Stimulated activated CD4-positive, alpha-beta T cell treated with anti-CD3 and anti-CD28 coated beads, Interleukin-15, amount 100 ng/mL, for 48 hours (primary cell): ENCODE measurements around the gene FLOT2.
A peak's percentile ranks its signal among the peaks of the same experiment; 100 is the strongest.
"Not testable (repeated sequence)": the region's sequence is repeated elsewhere in the genome, so short reads cannot be mapped to it uniquely, and the experiment has no call there.

Source experiments
- DNase-seq, 2 donors: peaks; one replicate each; pipeline ENCODE4 v3.0.0-alpha.2; 2020; ENCODE audit warnings: low read depth in 2 of 2

FLOT2 gene

DNA sequence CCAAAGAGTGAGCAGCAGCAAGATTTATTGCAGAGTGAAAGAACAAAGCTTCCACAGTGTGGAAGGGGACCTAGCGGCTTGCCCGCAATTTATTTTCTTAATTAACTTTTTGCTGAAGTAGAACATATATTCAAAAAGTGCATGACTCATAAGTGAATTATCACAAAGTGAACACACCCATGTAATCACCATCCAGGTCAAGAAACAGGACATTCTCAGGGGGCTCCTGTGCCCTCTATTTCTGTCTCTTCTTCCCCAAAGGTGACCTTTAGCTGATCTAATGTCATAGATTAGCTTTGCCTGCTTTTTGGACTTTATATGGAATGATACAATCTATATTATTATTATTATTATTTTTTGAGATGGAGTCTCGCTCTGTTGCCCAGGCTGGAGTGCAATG is 22.8 kb downstream of the FLOT2 start:
- no peak for DNase-seq

DNA sequence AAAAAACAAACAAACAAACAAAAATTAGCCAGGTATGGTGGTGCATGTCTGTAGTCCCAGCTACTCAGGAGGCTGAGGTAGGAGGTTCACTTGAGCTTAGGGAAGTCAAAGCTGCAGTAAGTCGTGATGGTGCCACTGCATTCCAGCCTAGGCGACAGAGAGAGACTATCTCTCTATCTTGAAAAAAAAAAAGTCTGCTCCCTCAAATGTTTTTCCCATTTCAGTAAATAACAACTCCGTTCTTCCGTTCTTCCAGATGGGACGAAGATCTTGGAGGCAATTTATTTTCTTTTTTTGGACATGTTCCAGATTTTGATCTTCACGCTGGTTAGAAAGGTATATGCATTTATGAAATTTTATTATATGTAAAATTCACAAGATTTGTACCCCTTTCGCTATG is 23.7 kb downstream of the FLOT2 start:
- DNase-seq = no peak

- DNase-seq = peak; percentile 21 to 22
Measured at GRCh38 chr17:28871056-28871579, 26.4 kb downstream of the FLOT2 start.

DNA sequence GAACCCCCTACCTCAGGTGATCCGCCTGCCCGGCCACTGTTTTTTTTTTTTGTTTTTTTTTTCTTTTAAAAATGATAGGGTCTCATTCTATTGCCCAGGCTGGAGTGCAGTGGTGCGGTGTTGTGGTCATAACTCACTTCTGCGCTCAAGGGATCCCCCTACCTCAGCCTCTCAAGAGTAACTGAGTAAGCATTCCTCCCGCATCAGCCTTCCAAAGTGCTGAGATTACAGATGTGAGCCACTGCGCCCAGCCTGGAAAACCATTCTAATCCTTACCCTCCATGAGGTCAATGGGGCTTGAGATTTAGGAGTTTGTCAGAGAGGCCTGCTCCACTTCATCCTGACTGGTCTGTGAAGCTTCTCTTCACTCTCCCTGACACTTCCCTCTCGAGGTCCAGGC is 30.3 kb downstream of the FLOT2 start:
- no peak for DNase-seq

DNA sequence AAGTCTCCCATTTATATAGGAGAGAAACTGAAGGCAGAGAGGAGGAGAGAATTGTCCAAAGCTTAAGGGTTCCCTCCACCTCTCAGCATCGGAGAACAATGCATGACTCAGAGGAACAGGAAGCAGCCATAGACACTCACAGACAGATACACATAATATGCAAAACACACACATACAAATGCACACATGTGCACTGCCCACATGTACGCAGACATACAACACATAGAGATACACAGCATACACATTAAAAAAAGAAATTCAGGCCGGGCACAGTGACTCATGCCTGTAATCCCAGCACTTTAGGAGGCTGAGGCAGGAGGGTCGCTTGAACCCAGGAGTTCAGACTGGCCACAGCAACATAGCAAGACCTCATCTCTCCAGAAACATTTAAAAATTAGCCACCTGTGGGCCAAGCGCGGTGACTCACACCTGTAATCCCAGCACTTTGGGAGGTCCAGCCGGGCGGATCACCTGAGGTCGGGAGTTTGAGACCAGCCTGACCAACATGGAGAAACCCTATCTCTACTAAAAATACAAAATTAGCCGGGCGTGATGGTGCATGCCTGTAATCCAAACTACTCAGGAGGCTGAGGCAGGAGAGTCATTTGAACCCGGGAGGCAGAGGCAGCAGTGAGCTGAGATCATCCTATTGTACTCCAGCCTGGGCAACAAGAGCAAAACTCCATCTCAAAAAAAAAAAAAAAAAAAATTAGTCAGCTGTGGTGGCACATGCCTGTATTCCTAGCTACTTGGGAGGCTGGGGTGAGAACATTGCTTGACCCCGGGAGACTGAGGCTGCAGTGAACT is 31.4 kb downstream of the FLOT2 start:
- DNase-seq = no peak

- DNase-seq = no peak
Measured at GRCh38 chr17:28864991-28865849, 32.3 kb downstream of the FLOT2 start.

DNA sequence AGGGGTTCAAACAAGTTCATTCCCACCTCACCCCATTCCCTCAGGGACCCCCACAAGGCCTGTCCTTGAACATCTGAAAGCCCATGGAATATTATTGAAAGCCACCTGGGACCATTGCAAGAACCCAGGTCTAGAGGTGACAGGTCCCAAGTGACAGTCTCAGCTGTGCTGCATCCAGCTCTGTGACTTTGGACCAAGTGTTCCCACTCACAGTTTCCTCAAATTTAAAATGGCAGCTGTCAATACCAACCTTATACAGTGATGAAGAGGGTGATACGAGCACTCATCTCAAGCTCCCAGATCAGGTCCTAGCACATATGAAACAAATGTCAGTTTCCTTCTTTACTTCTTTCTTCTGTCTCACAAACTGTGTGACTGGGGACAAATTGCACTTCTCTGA is 33.6 kb downstream of the FLOT2 start:
- DNase-seq = no peak

- DNase-seq = no peak
Measured at GRCh38 chr17:28862561-28862960, 35.0 kb downstream of the FLOT2 start.

- no peak for DNase-seq
Measured at GRCh38 chr17:28861393-28862203, 35.9 kb downstream of the FLOT2 start.

GRCh38 chr17:28860363-28860808 is 37.1 kb downstream of the FLOT2 start:
- no peak for DNase-seq

DNA sequence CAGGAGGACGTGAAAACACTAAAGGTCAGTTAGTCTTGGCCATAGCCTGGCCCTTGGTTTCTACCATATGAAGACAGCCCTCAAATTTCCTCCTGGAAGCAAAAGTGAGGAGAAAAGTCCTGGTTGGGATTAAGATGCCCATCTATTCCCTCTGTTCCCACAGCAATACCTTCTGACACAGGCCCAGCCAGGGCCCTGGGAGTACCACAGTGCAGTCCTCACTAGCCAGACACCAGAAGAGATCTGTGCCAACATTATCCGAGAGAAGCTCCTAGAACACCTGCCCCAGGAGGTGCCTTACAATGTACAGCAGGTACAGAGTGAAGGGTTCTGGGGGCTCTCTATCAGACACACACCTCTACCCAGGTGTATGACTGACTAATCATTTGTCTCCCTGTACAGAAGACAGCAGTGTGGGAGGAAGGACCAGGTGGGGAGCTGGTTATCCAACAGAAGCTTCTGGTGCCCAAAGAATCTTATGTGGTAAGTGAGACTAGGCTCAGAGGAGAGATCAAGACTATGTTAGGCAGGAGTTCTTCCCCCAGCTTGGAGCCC is 38.7 kb downstream of the FLOT2 start:
- DNase-seq = no peak

DNA sequence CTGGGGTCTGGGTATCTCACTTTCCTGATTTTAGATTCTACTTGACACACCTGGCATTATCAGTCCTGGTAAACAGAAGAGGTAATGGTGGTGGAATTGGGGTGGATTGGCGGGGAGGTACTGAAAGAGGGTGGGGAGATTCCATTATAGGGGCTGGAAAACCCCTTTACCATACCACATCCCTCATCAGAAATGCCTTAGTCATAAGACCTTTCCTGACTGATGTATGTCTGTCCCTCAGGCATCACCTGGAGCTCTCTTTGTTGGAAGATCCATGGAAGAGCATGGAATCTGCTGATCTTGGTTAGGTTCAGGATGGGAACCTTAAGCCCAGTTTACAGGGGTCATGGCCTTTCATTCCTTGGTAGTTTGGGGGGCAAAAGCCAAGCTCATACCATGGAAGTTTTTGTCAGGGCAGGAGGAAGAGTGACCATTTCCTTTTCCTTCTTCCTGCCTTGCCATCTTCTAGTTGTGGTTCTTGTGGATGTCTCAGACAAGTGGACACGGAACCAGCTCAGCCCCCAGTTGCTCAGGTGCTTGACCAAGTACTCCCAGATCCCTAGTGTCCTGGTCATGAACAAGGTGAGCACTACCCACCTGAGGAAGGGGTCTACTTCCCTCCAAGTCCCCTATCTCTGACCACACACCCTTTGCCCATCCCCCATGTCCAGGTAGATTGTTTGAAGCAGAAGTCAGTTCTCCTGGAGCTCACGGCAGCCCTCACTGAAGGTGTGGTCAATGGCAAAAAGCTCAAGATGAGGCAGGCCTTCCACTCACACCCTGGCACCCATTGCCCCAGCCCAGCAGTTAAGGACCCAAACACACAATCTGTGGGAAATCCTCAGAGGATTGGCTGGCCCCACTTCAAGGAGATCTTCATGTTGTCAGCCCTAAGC is 39.4 kb downstream of the FLOT2 start:
- DNase-seq = no peak

- no peak for DNase-seq
Measured at GRCh38 chr17:28856028-28856574, 41.4 kb downstream of the FLOT2 start.

DNA sequence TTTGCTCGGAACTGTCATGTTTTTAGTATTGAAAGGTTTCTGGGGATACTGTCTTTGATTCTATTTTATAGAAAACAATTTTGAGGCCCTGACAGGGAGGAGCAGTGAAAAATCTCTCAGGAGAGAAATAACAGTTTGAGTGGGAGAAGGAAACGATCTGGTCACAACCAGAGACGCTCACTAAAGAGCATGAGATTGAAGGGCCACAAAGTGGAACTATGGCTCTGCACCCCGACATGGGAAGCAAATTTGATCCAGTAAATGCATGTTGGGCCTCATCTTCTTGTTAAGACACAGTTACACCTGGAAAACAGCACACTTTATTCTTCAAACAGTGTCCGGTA is 42.2 kb downstream of the FLOT2 start:
- no peak for DNase-seq

DNA sequence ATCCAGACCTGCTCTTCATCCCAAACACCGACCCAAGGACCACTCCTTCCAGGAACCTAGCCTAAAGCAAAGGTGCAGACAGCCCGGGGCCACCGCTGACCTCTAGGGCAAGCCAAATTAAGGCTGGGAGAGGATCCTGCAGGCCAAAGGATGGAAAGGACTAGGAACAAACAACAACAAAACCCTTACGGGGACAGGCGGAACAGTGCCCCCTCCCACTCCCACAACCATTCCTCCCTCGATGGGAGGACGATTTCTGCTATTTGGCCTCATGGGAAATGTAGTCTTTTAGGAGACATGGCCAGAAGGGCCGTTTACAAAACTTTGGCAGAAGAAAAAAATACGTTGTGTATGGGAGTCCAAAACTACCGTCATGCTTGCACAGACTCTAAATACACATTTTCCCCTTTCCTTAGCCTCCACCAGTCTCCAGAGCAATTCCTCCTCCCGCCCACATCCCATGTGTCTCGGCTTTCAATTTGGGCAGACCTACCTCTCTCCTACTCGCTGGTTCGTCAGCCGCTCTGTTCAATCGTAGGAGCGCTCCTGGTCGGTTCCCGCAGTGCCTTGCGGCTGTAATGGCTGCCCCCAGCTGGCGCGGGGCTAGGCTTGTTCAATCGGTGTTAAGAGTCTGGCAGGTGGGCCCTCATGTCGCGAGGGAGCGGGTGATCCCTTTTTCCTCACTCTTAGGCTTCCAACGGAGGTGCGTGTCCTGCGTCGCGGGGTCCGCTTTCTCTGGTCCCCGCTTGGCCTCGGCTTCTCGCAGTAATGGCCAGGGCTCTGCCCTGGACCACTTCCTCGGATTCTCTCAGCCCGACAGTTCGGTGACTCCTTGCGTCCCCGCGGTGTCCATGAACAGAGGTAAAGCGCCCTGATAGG is 42.8 kb downstream of the FLOT2 start, which contains the start of gene ERAL1:
Gene ERAL1, plus strand, starts transcription at position 560 of the 879 bp plus-strand sequence. Its CDS starts 19 bp downstream, at position 579.
- peak; percentile 74 to 80 for DNase-seq

DNA sequence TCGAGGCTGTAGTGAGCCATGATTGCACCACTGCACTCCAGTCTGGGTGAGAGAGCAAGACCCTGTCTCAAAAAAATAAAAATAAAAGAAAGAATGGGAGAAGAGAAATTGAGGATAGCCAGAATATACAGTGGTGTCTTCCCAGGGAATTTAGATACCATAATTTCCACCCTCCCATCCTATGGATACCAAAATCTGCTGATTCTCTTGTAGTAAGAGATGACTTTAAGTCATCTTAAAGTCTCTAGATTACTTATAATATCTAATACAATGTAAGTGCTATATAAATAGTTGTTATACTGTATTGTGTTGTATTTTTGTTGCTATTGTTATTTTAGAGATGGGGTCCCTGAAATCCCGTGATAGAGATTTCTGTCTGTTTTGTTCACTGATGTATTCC is 44.2 kb downstream of the FLOT2 start:
- DNase-seq = no peak

DNA sequence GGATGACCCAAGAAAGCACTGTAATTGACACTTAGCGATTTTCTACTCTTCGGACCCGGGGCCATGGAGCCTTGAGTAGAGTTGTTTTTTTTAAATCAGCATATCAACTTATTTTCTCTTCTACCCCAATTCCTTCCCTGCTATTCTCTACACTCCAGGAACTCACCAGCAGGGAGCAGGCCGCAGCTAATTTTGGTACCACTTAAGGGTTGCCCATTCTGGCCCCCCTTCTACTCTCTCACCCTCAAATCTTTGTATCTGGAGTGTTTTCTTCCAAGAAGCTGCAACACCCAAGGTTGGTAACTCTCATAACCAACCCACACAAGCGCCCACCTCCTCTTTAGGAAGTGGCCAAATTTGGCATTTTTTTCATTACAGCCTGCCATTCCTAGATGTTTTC is 48.3 kb downstream of the FLOT2 start:
- DNase-seq = no peak

GRCh38 chr17:28848667-28849066 is 48.9 kb downstream of the FLOT2 start:
- peak; percentile 40 to 63 for DNase-seq

DNA sequence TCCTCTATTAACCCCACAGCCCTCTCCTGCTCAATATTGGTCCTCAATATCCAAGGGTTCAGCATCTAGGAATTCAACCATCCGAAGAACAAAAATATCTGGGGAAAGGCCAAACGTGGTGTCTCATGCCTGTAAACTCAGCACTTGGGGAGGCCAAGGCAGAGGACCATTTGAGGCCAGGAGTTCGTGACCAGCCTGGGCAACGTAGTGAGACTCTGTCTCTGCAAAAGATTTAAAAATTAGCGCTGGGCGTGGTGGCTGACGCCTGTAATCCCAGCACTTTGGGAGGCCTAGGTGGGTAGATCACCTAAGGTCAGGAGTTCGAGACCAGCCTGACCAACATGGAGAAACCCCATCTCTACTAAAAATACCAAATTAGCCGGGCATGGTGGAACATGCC is 50.8 kb downstream of the FLOT2 start:
- DNase-seq = not testable (repeated sequence)
